Measurements from ENCODE around the gene YTHDF1. TPM values are rescaled to one million over a fixed set of nuclear protein-coding genes. Genes with fewer than 3 reads are reported as not detected.

The YTHDF1 gene
- total RNA-seq, 1 experiment from 2014 or later, result 85.4 TPM

DNA sequence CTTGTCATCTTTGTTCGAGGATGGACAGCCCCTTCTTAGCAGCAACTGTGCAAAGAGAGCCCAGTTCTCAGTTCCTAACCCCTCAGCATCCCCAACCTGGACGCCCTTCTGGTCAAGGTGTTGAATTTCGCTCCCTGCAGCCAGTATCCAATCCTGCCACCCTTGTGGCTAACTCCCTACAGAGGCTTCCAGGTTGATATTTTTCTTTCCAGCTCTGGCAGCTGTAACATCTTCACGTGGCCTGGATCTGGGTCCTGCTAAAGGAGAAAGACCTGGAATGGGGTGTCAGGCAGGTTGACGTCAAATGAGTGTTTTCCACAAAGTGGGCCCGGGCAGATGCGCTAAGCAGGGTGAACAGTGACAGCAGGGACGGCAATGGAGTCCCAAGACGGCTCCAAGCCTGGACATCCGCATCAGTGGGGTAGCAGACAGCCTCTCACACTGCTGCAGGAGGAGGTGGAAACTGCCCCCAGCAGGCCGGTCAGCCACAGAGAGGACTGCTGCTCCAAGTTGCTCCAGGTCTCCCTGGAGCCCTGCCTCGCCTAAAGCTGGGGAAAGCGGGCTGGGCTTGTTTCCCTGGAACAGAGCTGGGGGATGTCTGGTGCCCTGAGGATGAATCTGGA, 1.0 kb upstream of the YTHDF1 start:
- no peak overlapping the region for H3K56ac ChIP-seq (ENCODE audit: insufficient read length, low read depth, low read length)
- peak overlapping the region; percentile 44 for H3K4me2 ChIP-seq (ENCODE audit: insufficient read depth, insufficient read length, low read length)
- H3K27me3 ChIP-seq (ENCODE audit: insufficient read depth, low read length), result no peaks in the 10 kb centered on the region
- TF ChIP-seq, protein P1, sequence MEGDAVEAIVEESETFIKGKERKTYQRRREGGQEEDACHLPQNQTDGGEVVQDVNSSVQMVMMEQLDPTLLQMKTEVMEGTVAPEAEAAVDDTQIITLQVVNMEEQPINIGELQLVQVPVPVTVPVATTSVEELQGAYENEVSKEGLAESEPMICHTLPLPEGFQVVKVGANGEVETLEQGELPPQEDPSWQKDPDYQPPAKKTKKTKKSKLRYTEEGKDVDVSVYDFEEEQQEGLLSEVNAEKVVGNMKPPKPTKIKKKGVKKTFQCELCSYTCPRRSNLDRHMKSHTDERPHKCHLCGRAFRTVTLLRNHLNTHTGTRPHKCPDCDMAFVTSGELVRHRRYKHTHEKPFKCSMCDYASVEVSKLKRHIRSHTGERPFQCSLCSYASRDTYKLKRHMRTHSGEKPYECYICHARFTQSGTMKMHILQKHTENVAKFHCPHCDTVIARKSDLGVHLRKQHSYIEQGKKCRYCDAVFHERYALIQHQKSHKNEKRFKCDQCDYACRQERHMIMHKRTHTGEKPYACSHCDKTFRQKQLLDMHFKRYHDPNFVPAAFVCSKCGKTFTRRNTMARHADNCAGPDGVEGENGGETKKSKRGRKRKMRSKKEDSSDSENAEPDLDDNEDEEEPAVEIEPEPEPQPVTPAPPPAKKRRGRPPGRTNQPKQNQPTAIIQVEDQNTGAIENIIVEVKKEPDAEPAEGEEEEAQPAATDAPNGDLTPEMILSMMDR (conservative IDR thresholded peaks at IDR 0.05), result no peak
- no peak overlapping the region for H4K5ac ChIP-seq (ENCODE audit: insufficient read length, low read depth, low read length)
- no peak overlapping the region for H2AFZ ChIP-seq (ENCODE audit: low read length)
- no peaks in the 10 kb centered on the region for H3K4me1 ChIP-seq (ENCODE audit: insufficient read depth, low read length)
- Mint-ChIP-seq H3K9me3 (peaks cover 0 to 1% of the 10 kb centered on the region in 2 experiments; a peak in 1 of 5 replicates), H3K4me1 (peaks cover 27 to 29% of the 10 kb centered on the region in 2 experiments), H3K27me3 (ENCODE audit: low read depth) (peaks cover 24% of the 10 kb centered on the region), H3K27ac (peak overlapping the region in 2 of 3 experiments; percentile 20 to 64; a peak in 1 of 7 replicates), H3K4me3 (peak overlapping the region; percentile 89 to 99), H3K36me3 (ENCODE audit: insufficient read depth in 1 of 3, low read depth in 3 of 3) (peaks cover 28 to 35% (median 33%) of the 10 kb centered on the region in 3 experiments; a peak in 6 of 7 replicates)
- no peak overlapping the region for H2BK20ac ChIP-seq (ENCODE audit: low read depth, low read length, poor library complexity, severe bottlenecking)
- H2BK120ac ChIP-seq (ENCODE audit: low read depth, low read length, poor library complexity, severe bottlenecking), result no peak overlapping the region
- peaks cover 21% of the 10 kb centered on the region; the same call in 1 of the 2 replicates for H3K79me2 ChIP-seq (ENCODE audit: insufficient read depth, low read length)
- H3K14ac ChIP-seq (ENCODE audit: insufficient read depth, low read length), result peak overlapping the region; percentile 13; the same call in 1 of the 2 replicates
- no CpG with 5 or more reads among the region's 13 CpGs for WGBS (ENCODE audit: extremely low coverage, insufficient read length, low lambda C conversion rate)
- H3K23me2 ChIP-seq (ENCODE audit: insufficient read length, low read depth, low read length, poor library complexity, severe bottlenecking), result peaks cover 9% of the 10 kb centered on the region
- no peak overlapping the region for H4K8ac ChIP-seq (replicated peaks; ENCODE audit: insufficient read length, low read depth, low read length)
- no peak overlapping the region for H3K27ac ChIP-seq (ENCODE audit: insufficient read length, low read depth, low read length)
- peaks cover 3% of the 10 kb centered on the region for H4K20me1 ChIP-seq (ENCODE audit: control insufficient read depth, insufficient read depth, insufficient read length)
- H2BK15ac ChIP-seq (ENCODE audit: low read depth, low read length), result no peak overlapping the region
- no peak for DNase-seq
- H3K18ac ChIP-seq (ENCODE audit: insufficient read length, low read depth, low read length), result no peak overlapping the region
- H3K9me3 ChIP-seq (ENCODE audit: control insufficient read depth, low read depth, low read length), result no peaks in the 10 kb centered on the region
- H2BK12ac ChIP-seq (ENCODE audit: insufficient read length, low read depth, low read length), result no peak overlapping the region
- H3K79me1 ChIP-seq (ENCODE audit: insufficient read depth, low read depth, low read length, poor library complexity, severe bottlenecking), result peaks cover 4% of the 10 kb centered on the region
- H3K4ac ChIP-seq (ENCODE audit: low read depth, low read length), result no peak overlapping the region
- no peak overlapping the region for H3T11ph ChIP-seq (ENCODE audit: low read length)
- H3K9ac ChIP-seq (ENCODE audit: extremely low read depth, insufficient read length, low read length), result no peak overlapping the region
- H3K23ac ChIP-seq (ENCODE audit: insufficient read length, low read depth, low read length), result no peak overlapping the region
- no peak overlapping the region for H2AK5ac ChIP-seq (ENCODE audit: insufficient read length, low read length)
- H2BK5ac ChIP-seq (ENCODE audit: insufficient read length, low read length), result no peak overlapping the region
- H4K91ac ChIP-seq (ENCODE audit: insufficient read length, low read depth, low read length), result no peak overlapping the region
